GM12891 (cell line): ENCODE data around the gene PSME2.

Experiments
- POLR2A ChIP-seq: IDR thresholded peaks from 2 replicates; pipeline ENCODE4 v1.6.1; 2011; ENCODE audit warnings: low read depth, low read length, control low read depth
- SPI1 ChIP-seq: IDR thresholded peaks from 2 replicates; pipeline ENCODE4 v1.6.1; 2011; ENCODE audit warnings: low read depth, low read length, control low read depth

DNA sequence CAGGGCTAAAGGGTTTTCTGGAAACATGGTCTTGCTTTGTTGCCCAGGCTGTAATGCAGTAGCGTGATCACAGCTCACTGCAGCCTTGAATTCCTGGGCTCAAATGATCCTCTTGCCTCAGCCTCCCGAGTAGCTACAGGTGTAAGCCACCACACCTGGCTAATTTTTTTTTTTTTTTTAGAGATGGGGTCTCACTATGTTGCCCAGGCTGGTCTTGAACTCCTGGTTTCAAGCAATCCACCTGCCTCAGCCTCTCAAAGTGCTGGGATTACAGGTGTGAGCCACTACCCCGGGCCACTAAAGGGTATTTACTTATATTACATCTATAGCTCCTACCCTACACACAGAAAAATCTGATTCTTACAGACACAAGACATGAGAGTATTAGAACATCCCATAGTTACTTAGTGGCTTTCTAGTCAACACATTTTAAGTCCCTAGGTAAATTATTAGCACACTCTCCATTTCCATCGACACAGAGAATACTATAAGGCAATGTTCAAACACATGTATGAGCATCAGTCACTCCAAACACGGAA is 38.0 kb downstream of the PSME2 start:
- no peak for TF ChIP-seq POLR2A
- no peak for TF ChIP-seq SPI1
